HG02981 (cell line): ENCODE data around the gene CDC42BPA.

Experiments used
- ATAC-seq: cut with Tn5 transposase; IDR thresholded peaks from one replicate; pipeline ENCODE4 v1.9.1; 2021; ENCODE audit warnings: mild to moderate bottlenecking, moderate library complexity; ENCODE audit not compliant: unreplicated experiment

The CDC42BPA gene

GRCh38 chr1:227215863-227216510 lies 102.3 kb downstream of the CDC42BPA start:
- no peak for ATAC-seq

GRCh38 chr1:227214207-227214606 lies 104.1 kb downstream of the CDC42BPA start:
- no peak for ATAC-seq

GRCh38 chr1:227213426-227213825 lies 104.9 kb downstream of the CDC42BPA start:
- ATAC-seq, result no peak

GRCh38 chr1:227212164-227212563 lies 106.1 kb downstream of the CDC42BPA start:
- no peak for ATAC-seq

GRCh38 chr1:227210604-227211003 lies 107.7 kb downstream of the CDC42BPA start:
- no peak for ATAC-seq

- no peak for ATAC-seq
Observed at GRCh38 chr1:227197064-227197463, 121.2 kb downstream of the CDC42BPA start.

- peak; percentile 83 for ATAC-seq
Observed at GRCh38 chr1:227192163-227192562, 126.1 kb downstream of the CDC42BPA start.

GRCh38 chr1:227191607-227192006 lies 126.7 kb downstream of the CDC42BPA start:
- ATAC-seq, result peak; percentile 84

- no peak for ATAC-seq
Observed at GRCh38 chr1:227190321-227190720, 128.0 kb downstream of the CDC42BPA start.

- no peak for ATAC-seq
Observed at GRCh38 chr1:227185291-227185690, 133.0 kb downstream of the CDC42BPA start.

GRCh38 chr1:227182012-227182411 lies 136.3 kb downstream of the CDC42BPA start:
- no peak for ATAC-seq

- no peak for ATAC-seq
Observed at GRCh38 chr1:227175611-227176010, 142.7 kb downstream of the CDC42BPA start.

- ATAC-seq, result no peak
Observed at GRCh38 chr1:227174164-227174563, 144.1 kb downstream of the CDC42BPA start.

GRCh38 chr1:227170361-227171166 lies 147.7 kb downstream of the CDC42BPA start:
- no peak for ATAC-seq

- ATAC-seq, result no peak
Observed at GRCh38 chr1:227169343-227169742, 148.9 kb downstream of the CDC42BPA start.

- ATAC-seq, result no peak
Observed at GRCh38 chr1:227167276-227168101, 150.8 kb downstream of the CDC42BPA start.

- no peak for ATAC-seq
Observed at GRCh38 chr1:227166559-227166958, 151.7 kb downstream of the CDC42BPA start.

GRCh38 chr1:227161470-227161869 lies 156.8 kb downstream of the CDC42BPA start:
- ATAC-seq, result no peak

GRCh38 chr1:227156520-227156919 lies 161.8 kb downstream of the CDC42BPA start:
- ATAC-seq, result no peak

GRCh38 chr1:227155688-227156087 lies 162.6 kb downstream of the CDC42BPA start:
- no peak for ATAC-seq

- ATAC-seq, result no peak
Observed at GRCh38 chr1:227155004-227155403, 163.3 kb downstream of the CDC42BPA start.
